GM21381 (cell line): ENCODE measurements around the gene AOX1.
"Not testable (repeated sequence)": the region's sequence is repeated elsewhere in the genome, so short reads cannot be mapped to it uniquely, and the experiment has no call there.

Experiments used
- ATAC-seq: cut with Tn5 transposase; IDR thresholded peaks from one replicate; pipeline ENCODE4 v1.9.1; 2021; ENCODE audit warnings: mild to moderate bottlenecking, moderate library complexity; ENCODE audit not compliant: unreplicated experiment

The AOX1 gene

GRCh38 chr2:200664770-200665494 lies 79.1 kb downstream of the AOX1 start:
- ATAC-seq: no peak

- ATAC-seq: no peak
These were observed 80.0 kb downstream of the AOX1 start for GRCh38 chr2:200665626-200666453.

- no peak for ATAC-seq
These were observed 81.6 kb downstream of the AOX1 start for GRCh38 chr2:200667413-200667812.

- no peak for ATAC-seq
These were observed 82.7 kb downstream of the AOX1 start for GRCh38 chr2:200668478-200668877.

- ATAC-seq: no peak
These were observed 83.5 kb downstream of the AOX1 start for GRCh38 chr2:200669308-200669707.

GRCh38 chr2:200670313-200670712 lies 84.5 kb downstream of the AOX1 start:
- ATAC-seq: no peak

- ATAC-seq: no peak
These were observed 84.9 kb downstream of the AOX1 start for GRCh38 chr2:200670751-200671150.

- no peak for ATAC-seq
These were observed 87.4 kb downstream of the AOX1 start for GRCh38 chr2:200673191-200673590.

GRCh38 chr2:200674837-200675236 lies 89.0 kb downstream of the AOX1 start:
- no peak for ATAC-seq

GRCh38 chr2:200677171-200677570 lies 91.4 kb downstream of the AOX1 start:
- no peak for ATAC-seq

- no peak for ATAC-seq
These were observed 92.1 kb downstream of the AOX1 start for GRCh38 chr2:200677721-200678532.

GRCh38 chr2:200679127-200679526 lies 93.3 kb downstream of the AOX1 start:
- ATAC-seq: no peak

GRCh38 chr2:200679535-200679934 lies 93.7 kb downstream of the AOX1 start:
- no peak for ATAC-seq

- no peak for ATAC-seq
These were observed 95.9 kb downstream of the AOX1 start for GRCh38 chr2:200681697-200682096.

GRCh38 chr2:200682407-200682806 lies 96.6 kb downstream of the AOX1 start:
- not testable (repeated sequence) for ATAC-seq

- ATAC-seq: no peak
These were observed 102.4 kb downstream of the AOX1 start for GRCh38 chr2:200687922-200688920.

- ATAC-seq: no peak
These were observed 103.3 kb downstream of the AOX1 start for GRCh38 chr2:200689115-200689514.

- ATAC-seq: no peak
These were observed 108.1 kb downstream of the AOX1 start for GRCh38 chr2:200693836-200694470.

- ATAC-seq: no peak
These were observed 109.4 kb downstream of the AOX1 start for GRCh38 chr2:200695191-200695590.

- ATAC-seq: no peak
These were observed 109.8 kb downstream of the AOX1 start for GRCh38 chr2:200695601-200696000.
